Activated T-cell treated with anti-CD3 and anti-CD28 coated beads, Interleukin-2, amount 50 U/mL, for 24 hours (primary cell): ENCODE measurements around the gene CARD10.

Experiments used
- DNase-seq: peaks from one replicate; pipeline ENCODE4 v3.0.0-alpha.2; 2020
- H3K27ac Mint-ChIP-seq: 2 replicates; pipeline ENCODE4 v1.8.0; 2020; ENCODE audit warnings: mild to moderate bottlenecking, mixed read lengths
- H3K27me3 Mint-ChIP-seq: 2 replicates; pipeline ENCODE4 v1.8.0; 2020; ENCODE audit warnings: mixed read lengths
- H3K36me3 Mint-ChIP-seq: 2 replicates; pipeline ENCODE4 v1.8.0; 2020; ENCODE audit warnings: low read depth, mixed read lengths
- H3K4me1 Mint-ChIP-seq: 2 replicates; pipeline ENCODE4 v1.8.0; 2020; ENCODE audit warnings: low read depth, mixed read lengths
- H3K4me3 Mint-ChIP-seq: 2 replicates; pipeline ENCODE4 v1.8.0; 2020; ENCODE audit warnings: mild to moderate bottlenecking, moderate library complexity, mixed read lengths
- H3K9me3 Mint-ChIP-seq: 2 replicates; pipeline ENCODE4 v1.8.0; 2020; ENCODE audit warnings: mixed read lengths

CARD10 gene

GRCh38 chr22:37492428-37493344 is 26.5 kb downstream of the CARD10 start:
- peaks cover 43% of the 10 kb centered on the region for H3K4me1 Mint-ChIP-seq
- DNase-seq: peak; percentile 63
- H3K4me3 Mint-ChIP-seq: no peak overlapping the region
- no peaks in the 10 kb centered on the region for H3K9me3 Mint-ChIP-seq
- no peaks in the 10 kb centered on the region for H3K27me3 Mint-ChIP-seq
- H3K27ac Mint-ChIP-seq: no peak overlapping the region
- no peaks in the 10 kb centered on the region for H3K36me3 Mint-ChIP-seq

- Mint-ChIP-seq H3K4me3 (no peak overlapping the region), H3K27me3 (no peaks in the 10 kb centered on the region), H3K36me3 (no peaks in the 10 kb centered on the region), H3K4me1 (peaks cover 52% of the 10 kb centered on the region), H3K9me3 (no peaks in the 10 kb centered on the region), H3K27ac (no peak overlapping the region)
- no peak for DNase-seq
Measured at GRCh38 chr22:37491559-37492427, 27.4 kb downstream of the CARD10 start.

- peaks cover 57% of the 10 kb centered on the region for H3K4me1 Mint-ChIP-seq
- DNase-seq: no peak
- H3K27ac Mint-ChIP-seq: no peak overlapping the region
- H3K4me3 Mint-ChIP-seq: no peak overlapping the region
- no peaks in the 10 kb centered on the region for H3K27me3 Mint-ChIP-seq
- no peaks in the 10 kb centered on the region for H3K36me3 Mint-ChIP-seq
- no peaks in the 10 kb centered on the region for H3K9me3 Mint-ChIP-seq
Measured at GRCh38 chr22:37491106-37491505, 28.1 kb downstream of the CARD10 start.

- Mint-ChIP-seq H3K4me1 (peaks cover 57% of the 10 kb centered on the region), H3K27ac (peak overlapping the region; percentile 33)
Measured at GRCh38 chr22:37489983-37490382, 29.2 kb downstream of the CARD10 start.

GRCh38 chr22:37488337-37489135 is 30.7 kb downstream of the CARD10 start:
- Mint-ChIP-seq H3K4me1 (peaks cover 59% of the 10 kb centered on the region), H3K27ac (peak overlapping the region; percentile 98), H3K27me3 (no peaks in the 10 kb centered on the region), H3K36me3 (peaks cover 21% of the 10 kb centered on the region), H3K9me3 (no peaks in the 10 kb centered on the region), H3K4me3 (no peak overlapping the region)
- no peak for DNase-seq

More at GRCh38 chr22:37489983-37490382, 29.2 kb downstream of the CARD10 start:
- no peak overlapping the region for H3K4me3 Mint-ChIP-seq
- H3K36me3 Mint-ChIP-seq: peaks cover 9% of the 10 kb centered on the region
- H3K9me3 Mint-ChIP-seq: no peaks in the 10 kb centered on the region
- DNase-seq: no peak
- no peaks in the 10 kb centered on the region for H3K27me3 Mint-ChIP-seq

GRCh38 chr22:37487571-37487970 is 31.6 kb downstream of the CARD10 start:
- Mint-ChIP-seq H3K27me3 (no peaks in the 10 kb centered on the region), H3K4me3 (peak overlapping the region; percentile 98), H3K4me1 (peaks cover 59% of the 10 kb centered on the region), H3K9me3 (no peaks in the 10 kb centered on the region), H3K36me3 (peaks cover 31% of the 10 kb centered on the region), H3K27ac (peak overlapping the region; percentile 98)
- no peak for DNase-seq

GRCh38 chr22:37487129-37487528 is 32.1 kb downstream of the CARD10 start:
- Mint-ChIP-seq H3K9me3 (no peaks in the 10 kb centered on the region), H3K4me1 (peaks cover 62% of the 10 kb centered on the region), H3K4me3 (peak overlapping the region; percentile 98), H3K36me3 (peaks cover 35% of the 10 kb centered on the region), H3K27ac (peak overlapping the region; percentile 98), H3K27me3 (no peaks in the 10 kb centered on the region)
- no peak for DNase-seq

GRCh38 chr22:37486224-37486845 is 32.9 kb downstream of the CARD10 start, which contains the start of gene MFNG:
Gene MFNG, minus strand, starts transcription at chr22:37486384. Its CDS starts 207 bp downstream, at chr22:37486177.
- peak within 1 kb of the TSS; percentile 98 for H3K27ac Mint-ChIP-seq
- H3K36me3 Mint-ChIP-seq: peaks cover 42% of the 10 kb centered on the region
- no peaks in the 10 kb centered on the region for H3K27me3 Mint-ChIP-seq
- DNase-seq: peak; percentile 84
- H3K9me3 Mint-ChIP-seq: no peaks in the 10 kb centered on the region
- H3K4me3 Mint-ChIP-seq: peak within 1 kb of the TSS; percentile 98
- peaks cover 67% of the 10 kb centered on the region for H3K4me1 Mint-ChIP-seq

- Mint-ChIP-seq H3K27ac (peak overlapping the region; percentile 98), H3K27me3 (no peaks in the 10 kb centered on the region), H3K4me1 (peaks cover 70% of the 10 kb centered on the region), H3K4me3 (peak overlapping the region; percentile 98), H3K9me3 (no peaks in the 10 kb centered on the region), H3K36me3 (peaks cover 49% of the 10 kb centered on the region)
- DNase-seq: no peak
Measured at GRCh38 chr22:37485395-37486223, 33.6 kb downstream of the CARD10 start.

GRCh38 chr22:37484480-37485394 is 34.5 kb downstream of the CARD10 start:
- H3K4me3 Mint-ChIP-seq: peak overlapping the region; percentile 98
- H3K27ac Mint-ChIP-seq: peak overlapping the region; percentile 98
- DNase-seq: peak; percentile 88
- no peaks in the 10 kb centered on the region for H3K9me3 Mint-ChIP-seq
- peaks cover 58% of the 10 kb centered on the region for H3K36me3 Mint-ChIP-seq
- no peaks in the 10 kb centered on the region for H3K27me3 Mint-ChIP-seq
- H3K4me1 Mint-ChIP-seq: peaks cover 63% of the 10 kb centered on the region

GRCh38 chr22:37483050-37483449 is 36.2 kb downstream of the CARD10 start:
- Mint-ChIP-seq H3K27me3 (no peaks in the 10 kb centered on the region), H3K4me1 (peaks cover 47% of the 10 kb centered on the region), H3K4me3 (peak overlapping the region; percentile 98), H3K36me3 (peaks cover 75% of the 10 kb centered on the region), H3K27ac (peak overlapping the region; percentile 98), H3K9me3 (no peaks in the 10 kb centered on the region)
- DNase-seq: no peak

- H3K9me3 Mint-ChIP-seq: no peaks in the 10 kb centered on the region
- peaks cover 83% of the 10 kb centered on the region for H3K36me3 Mint-ChIP-seq
- peak overlapping the region; percentile 98 for H3K27ac Mint-ChIP-seq
- peaks cover 39% of the 10 kb centered on the region for H3K4me1 Mint-ChIP-seq
- no peak for DNase-seq
- H3K4me3 Mint-ChIP-seq: peak overlapping the region; percentile 98
- no peaks in the 10 kb centered on the region for H3K27me3 Mint-ChIP-seq
Measured at GRCh38 chr22:37482244-37482643, 37.0 kb downstream of the CARD10 start.
